Stimulated activated CD4-positive, alpha-beta T cell treated with anti-CD3 and anti-CD28 coated beads, Interleukin-1b, Interleukin-23, amount 100 ng/mL, for 24 hours (primary cell): ENCODE data around the gene COMT.

ENCODE experiments used
- DNase-seq, 4 experiments: peaks; one replicate each; pipeline ENCODE4 v3.0.0-alpha.2; 2020; ENCODE audit warnings: low read depth in 4 of 4, low spot score in 1 of 4

COMT gene

GRCh38 chr22:19992481-19992911, 50.9 kb downstream of the COMT start:
- no peak for DNase-seq

- no peak for DNase-seq
Measured at GRCh38 chr22:19992921-19993355, 51.4 kb downstream of the COMT start.

GRCh38 chr22:19993926-19994325, 52.4 kb downstream of the COMT start:
- DNase-seq: no peak

DNA sequence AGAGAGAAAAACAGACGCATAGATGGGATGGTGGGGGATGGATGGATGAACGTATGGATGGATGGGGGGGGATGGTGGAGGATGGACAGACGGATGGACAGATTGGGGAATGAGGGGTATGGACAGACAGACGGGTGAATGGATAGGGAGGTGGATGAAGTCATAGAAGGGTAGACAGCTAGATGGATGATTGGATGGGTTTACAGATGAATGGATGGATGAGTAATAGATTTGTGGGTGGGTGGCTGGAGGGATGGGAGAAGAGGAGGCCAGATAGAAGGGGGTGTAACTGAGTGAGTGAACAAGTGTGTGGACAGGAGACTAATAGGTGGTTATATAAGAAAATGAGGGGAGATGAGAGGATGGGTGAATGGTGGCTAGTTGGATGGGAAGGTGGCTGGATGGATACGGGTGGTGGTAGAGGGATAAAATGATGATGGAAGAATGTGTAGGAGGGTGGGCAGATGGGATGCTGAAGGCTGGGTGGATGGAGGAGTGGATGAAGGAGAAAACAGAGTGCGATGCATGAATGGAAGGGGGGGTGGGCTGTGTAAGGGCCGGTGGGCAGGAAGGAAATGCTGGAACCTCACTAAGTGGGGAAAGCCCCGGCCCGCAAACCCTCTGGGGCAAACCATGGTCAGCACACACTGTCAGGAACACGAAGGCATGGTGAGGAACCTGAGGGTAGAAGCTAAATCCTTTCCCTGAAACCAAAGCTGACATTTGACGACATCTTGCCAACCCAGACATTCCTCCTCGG, 53.5 kb downstream of the COMT start:
- no peak for DNase-seq

DNA sequence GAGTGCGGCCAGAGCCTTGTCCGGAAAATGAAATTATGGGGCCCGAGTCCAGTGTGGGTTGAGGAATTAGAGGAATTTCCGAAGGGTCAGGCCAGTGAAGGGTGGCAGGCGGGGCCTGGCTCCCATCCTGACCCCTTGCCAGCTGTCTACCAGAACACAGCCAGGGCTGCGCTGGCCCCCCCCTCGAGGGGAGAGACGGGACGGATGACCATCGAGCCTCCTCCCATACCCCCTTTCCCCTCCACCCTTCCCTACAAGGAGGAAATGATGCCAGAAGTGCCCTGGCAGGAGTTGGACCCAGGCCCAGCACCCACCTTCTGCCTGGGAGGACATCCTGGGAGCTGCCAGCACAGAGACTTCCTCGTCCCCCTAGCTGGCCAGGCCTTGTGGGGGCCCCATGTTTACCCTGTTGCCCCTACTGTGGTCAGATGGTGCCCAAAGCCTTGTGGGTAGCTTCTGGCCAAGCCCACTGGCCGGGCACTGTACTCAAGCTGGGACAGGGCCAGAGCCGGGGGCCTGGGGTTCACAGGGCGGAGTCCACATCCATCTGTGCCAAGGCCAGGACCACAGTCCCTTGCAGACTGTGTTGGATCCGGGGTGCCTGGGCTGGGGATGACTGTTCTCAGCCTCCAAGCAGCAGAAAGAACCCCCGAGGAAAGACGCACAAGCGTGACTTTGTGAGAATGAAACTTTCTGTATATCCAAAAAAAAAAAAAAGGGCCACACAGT, 54.2 kb downstream of the COMT start:
- no peak for DNase-seq

- DNase-seq: no peak
Measured at GRCh38 chr22:19996694-19997384, 55.3 kb downstream of the COMT start.

DNA sequence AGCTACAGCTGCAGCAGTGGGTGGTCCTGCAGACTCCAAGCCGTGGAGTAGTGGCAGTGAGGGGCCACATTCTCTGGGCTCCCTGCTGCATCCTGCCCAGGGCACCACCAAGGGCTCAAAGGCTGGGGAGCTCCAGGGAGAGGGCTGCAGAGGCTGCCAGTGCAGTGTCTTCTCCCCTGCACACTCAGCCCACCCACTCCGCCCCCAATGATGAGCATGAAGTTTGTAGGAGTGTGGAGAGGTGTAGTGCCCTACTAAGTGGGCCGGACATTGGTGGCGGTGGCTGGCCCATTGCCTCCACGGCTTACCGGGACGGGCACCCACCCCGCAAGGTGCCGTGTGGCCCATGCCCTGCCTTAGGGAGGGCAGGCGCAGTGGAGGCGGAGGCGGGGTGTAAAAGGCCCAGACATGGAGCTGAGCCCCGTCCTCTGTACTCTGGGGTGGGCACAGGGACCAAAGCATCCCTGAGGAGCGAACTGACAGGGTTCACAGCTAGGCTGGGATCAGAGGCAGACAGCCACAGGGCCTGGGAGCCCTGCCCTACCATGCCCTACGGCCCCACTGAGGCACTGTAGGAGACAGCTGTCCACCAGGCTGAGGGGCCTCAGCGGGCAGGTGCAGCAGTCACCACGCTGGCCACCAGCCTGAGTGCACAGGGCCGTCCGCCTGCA, 56.1 kb downstream of the COMT start:
- DNase-seq: no peak

DNA sequence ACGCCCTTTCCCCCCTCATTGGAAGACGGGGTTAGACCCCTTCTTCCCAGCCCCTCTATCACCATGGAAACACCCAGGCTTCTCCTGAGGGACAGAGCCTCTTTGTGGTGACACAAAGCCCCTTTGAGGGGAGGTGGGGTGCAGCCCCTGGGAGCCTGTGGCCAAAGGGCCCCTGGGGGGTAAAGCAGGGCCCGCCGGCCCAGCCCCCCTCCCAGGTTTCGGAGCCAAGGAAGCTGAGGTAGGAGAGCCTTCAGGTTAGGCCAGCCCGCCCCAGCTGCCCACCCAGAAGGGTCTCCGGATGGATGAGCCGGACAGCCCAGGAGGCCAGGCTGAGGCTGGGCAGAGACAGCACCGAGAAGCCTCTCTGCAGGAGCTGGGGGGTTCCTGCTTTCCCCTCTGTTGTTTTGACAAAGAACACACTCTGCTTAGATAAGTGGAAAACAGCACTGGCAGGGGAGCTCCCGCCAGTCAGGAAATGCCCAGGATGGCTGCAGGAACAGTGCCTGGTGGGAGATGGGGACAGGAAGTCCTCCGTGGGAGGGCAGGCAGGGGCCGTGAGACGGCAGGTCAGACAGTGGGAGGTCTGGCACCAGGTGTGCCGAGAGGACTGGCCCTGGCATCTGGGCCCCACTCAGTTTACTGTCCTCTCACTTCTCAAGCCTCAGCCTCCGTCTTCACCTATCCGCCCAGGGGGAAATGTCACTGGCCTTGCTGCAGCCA, 56.8 kb downstream of the COMT start:
- no peak for DNase-seq

DNA sequence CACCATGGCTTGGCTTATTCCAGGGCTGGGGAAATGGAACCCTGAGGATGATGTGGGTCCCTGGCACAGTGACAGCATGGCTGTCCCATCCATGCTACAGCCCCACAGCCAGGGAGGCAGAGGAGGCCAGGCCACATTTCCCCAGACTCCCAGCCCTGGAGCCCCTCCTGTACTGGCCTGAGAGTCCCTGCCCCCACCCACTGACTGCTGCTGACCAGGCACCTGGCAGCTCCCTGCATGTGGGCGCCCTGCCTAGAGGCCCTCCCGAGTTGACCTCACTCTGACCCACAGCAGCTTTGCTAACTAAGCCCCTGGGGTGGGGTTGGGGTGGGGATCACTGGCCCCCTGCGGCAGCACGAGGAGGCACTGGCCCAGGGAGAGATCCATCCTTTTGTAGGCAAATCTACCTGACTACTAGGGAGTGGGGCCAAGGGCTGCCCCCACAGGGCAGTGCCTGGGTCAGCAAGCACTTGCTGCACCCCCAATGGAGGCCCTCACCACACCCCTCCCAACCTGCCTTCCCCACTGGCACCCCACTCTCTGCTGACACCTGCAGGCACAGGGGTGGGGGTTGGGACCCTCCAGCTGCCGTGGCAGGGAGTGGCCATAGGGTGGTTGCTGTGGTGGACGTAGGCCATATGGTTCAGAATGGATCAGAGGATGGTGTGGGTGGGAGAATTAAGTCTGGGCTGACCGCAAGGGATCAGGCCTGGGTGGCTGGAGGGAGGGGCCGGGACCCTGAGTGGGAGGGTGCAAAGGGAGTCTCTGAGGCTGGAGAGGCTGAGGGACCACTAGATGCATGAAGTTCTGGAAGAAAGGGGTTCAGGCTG, 57.6 kb downstream of the COMT start:
- no peak for DNase-seq

DNA sequence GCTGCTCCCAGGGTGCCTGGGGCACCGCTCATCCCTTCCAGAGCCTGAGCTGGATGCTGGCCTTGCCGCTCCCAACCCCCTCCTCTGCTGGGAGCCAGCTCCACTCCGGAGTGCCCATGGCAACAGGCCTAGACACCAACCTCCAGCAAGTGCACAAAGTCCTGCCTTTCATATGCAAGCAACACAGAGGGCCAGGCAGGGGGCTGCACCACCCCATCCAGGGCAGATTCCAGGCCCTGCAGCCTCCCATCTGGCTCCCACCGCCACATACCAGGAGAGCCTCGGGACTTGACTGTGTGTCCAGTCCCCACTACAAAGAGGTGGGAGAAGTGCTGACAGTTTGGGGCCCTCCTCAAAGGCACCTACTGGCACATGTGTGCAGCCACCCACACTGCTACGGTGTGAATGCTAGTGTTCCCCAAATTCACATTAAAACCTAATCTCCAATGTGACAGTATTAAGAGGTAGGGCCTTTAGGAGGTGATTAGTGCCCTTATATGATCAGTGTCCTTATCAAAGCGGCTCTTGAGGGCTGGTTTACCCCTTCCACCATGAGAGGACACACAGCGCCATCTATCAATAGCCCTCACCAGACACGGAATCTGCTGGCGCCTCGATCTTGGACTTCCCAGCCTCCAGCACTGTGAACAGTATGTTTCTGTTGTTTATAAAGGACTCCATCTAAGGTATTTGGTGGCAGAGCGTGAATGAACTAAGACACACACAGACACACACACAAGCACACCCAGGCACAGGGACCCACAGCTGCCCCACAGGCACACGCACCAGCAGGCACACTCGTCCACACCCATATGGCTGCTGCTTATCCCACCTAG, 58.9 kb downstream of the COMT start:
- no peak for DNase-seq

DNA sequence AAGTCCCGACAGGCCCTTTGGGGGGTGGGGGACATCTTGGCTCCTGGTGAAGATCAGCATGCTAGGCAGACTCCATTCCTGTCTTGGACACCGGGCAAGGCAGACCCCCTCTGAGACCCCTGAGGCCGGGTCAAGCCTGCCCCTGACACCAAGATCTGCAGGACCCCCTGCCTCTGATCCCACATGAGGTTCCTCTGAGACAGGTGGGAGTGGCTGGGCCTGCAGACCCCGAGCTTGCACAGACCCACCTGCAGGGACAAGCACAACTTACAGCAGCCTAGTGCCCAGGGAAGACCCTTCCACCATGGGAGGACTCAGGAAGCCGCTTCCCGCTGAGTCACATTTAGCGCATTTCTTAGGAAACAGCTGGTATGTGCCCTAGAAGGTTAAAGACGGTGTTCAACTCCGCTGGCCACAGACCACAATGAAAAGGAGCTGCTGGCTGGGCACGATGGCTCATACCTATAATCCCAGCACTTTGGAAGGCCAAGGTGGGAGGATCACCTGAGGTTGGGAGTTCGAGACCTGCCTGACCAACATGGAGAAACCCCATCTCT, 59.6 kb downstream of the COMT start:
- no peak for DNase-seq

DNA sequence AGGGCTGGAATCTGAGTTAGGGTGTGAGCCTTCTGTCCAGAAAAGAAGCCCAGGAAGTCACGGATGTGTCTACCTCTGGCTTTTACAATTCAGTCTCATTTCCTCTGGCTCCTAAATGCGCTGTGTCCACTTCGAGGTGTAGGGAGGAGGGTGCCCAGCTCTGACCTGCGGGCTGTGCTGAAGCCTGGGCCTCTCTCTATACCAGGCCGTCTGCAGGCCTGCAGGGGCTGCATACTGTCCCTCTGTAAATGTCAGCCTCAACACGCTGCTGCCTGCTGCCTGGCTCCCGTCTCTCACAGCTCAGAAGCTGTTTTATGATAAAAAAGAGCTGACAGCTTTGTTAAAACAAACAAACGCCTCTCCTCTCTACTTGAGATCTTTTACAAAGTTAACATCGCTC, 60.6 kb downstream of the COMT start:
- DNase-seq: no peak

DNA sequence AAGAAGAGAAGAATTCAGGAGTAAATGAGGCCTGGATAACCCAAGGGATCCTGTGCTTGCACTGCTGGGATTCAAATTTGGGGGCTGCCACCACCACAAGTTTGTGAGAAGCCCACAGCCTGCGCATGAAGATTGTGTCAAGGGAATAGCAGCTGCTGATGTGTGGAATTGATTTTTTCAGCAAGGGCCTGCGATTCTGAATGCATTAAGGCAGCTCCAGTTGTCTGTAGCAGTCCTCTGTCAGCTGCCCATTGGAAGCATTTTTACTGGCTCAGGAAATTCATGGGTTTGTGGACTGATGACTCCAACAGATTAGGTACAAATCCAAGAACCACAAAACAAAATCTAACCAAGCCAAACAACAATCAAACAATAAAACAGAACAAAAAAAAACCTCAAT, 61.1 kb downstream of the COMT start:
- no peak for DNase-seq

- no peak for DNase-seq
Measured at GRCh38 chr22:20003304-20003703, 61.7 kb downstream of the COMT start.

DNA sequence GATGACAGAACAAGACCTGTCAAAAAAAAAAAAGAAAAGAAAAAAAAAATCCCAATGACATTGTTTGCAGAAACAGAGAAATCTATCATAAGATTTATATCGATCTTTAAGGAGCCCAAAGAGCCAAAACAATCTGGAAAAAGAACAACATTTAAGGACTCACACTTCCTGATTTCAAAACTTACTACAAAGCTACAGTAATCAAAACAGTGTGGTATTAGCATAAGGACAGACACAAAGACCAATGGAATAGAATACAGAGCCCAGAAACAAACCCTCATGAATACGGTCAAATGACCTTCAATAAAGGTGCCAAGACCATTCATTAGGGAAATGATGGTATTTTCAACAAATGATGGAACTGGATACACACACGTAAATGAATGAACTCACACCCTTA, 62.9 kb downstream of the COMT start:
- DNase-seq: no peak

DNA sequence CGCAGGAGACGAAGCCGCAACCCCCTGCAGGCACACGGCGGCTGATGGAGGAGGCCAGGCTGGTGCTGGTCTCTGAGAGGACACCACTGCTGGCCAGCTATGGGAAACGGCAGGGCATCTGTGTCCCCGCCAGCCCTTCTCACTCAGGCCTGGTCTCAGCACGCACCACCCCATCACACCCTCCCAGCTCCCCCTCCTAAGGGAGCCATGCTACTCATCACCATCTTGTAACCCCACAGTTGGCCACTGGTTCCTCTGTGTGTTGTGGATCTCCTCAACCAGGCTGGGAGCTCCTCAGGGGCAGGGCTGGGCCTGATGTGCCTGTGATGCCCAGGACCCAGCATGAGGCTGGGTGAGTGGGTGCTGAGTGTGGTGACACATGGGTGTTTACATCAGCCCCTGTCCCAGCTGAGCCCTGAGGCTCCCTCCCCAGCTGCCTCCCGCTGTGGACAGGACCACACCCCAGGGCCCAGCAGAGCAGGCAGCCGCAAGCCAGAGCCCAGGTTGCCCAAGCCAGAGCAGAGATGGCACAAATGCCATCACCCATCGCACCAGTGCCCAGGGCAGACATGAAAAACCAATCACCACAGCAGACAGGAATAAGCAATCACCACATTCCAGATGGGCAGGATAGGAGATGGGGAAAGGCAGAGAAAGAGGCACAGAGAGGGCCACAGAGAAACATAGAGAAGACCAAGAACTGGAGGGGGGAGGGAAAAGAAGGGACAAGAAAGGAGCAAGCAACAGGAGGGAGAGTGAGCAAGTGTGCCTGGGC, 66.8 kb downstream of the COMT start:
- DNase-seq: no peak

GRCh38 chr22:20009018-20009491, 67.5 kb downstream of the COMT start:
- no peak for DNase-seq
